OCI-LY7 (cell line): ENCODE results near the gene RALGAPA2. TPM values are rescaled to one million over a fixed set of nuclear protein-coding genes. Genes with fewer than 3 reads are reported as not detected.

ENCODE experiments used
- BruUV-seq: library from RNA; stranded (reverse); fragments of 400-500 nt; replicated peaks from 2 replicates; lab custom pipeline; 2021; lab: Mats Ljungman, UMichigan
- CTCF ChIA-PET: fragments of 300-600 bp; sonication (Branson Sonifier 250); formaldehyde crosslinking; loops from one replicate; lab custom pipeline; 2022; ENCODE audit warnings: antibody characterized with exemption; ENCODE audit not compliant: unreplicated experiment; lab: Charles Lee
- POLR2A ChIA-PET: fragments of 300-600 bp; sonication (Branson Sonifier 250); formaldehyde crosslinking; loops from one replicate; lab custom pipeline; 2022; ENCODE audit warnings: antibody characterized with exemption; lab: Charles Lee
- DNase-seq: peaks from one replicate; pipeline ENCODE4 v3.0.0-alpha.2; 2015; ENCODE audit warnings: low spot score
- H2AFZ ChIP-seq: fragments of 200-600 bp; sonication (generic), shearing (Covaris generic); 2 replicates; pipeline ENCODE4 v1.6.1; 2014; ENCODE audit warnings: mild to moderate bottlenecking, antibody characterized with exemption, low read length, moderate library complexity
- H3K27ac ChIP-seq: fragments of 200-600 bp; sonication (generic); 2 replicates; pipeline ENCODE4 v1.5.1; 2014; ENCODE audit warnings: mixed run types, low read depth, mild to moderate bottlenecking, moderate library complexity, low read length, inconsistent platforms; ENCODE audit not compliant: poor library complexity, severe bottlenecking
- H3K36me3 ChIP-seq: fragments of 200-600 bp; sonication (generic); 2 replicates; pipeline ENCODE4 v1.6.1; 2014; ENCODE audit warnings: mild to moderate bottlenecking, antibody characterized with exemption, low read length, moderate library complexity, mixed read lengths; ENCODE audit not compliant: insufficient read depth
- H3K4me1 ChIP-seq: fragments of 200-600 bp; sonication (generic); 2 replicates; pipeline ENCODE4 v1.5.1; 2014; ENCODE audit warnings: mild to moderate bottlenecking, low read length; ENCODE audit not compliant: insufficient read depth, poor library complexity, severe bottlenecking
- H3K4me2 ChIP-seq: fragments of 200-600 bp; sonication (generic); 2 replicates; pipeline ENCODE4 v1.6.1; 2014; ENCODE audit warnings: mild to moderate bottlenecking, low read length
- H3K4me3 ChIP-seq: fragments of 200-600 bp; sonication (generic); 2 replicates; pipeline ENCODE4 v1.5.1; 2014; ENCODE audit warnings: mild to moderate bottlenecking, low read depth, low read length; ENCODE audit not compliant: poor library complexity, severe bottlenecking
- H3K79me2 ChIP-seq: fragments of 200-600 bp; sonication (generic); 2 replicates; pipeline ENCODE4 v1.6.1; 2016; ENCODE audit warnings: low read depth, mild to moderate bottlenecking, low read length, moderate library complexity, mixed read lengths; ENCODE audit not compliant: insufficient read depth
- H3K9me2 ChIP-seq: fragments of 200-600 bp; sonication (generic); 2 replicates; pipeline ENCODE4 v1.6.1; 2016; ENCODE audit warnings: mild to moderate bottlenecking, low read length, mixed read lengths; ENCODE audit not compliant: insufficient read depth
- H3K9me3 ChIP-seq: fragments of 200-600 bp; sonication (generic); 2 replicates; pipeline ENCODE4 v1.6.1; 2014; ENCODE audit warnings: mild to moderate bottlenecking, mixed run types, low read length, mixed read lengths
- H4K20me1 ChIP-seq: fragments of 200-600 bp; sonication (generic); 2 replicates; pipeline ENCODE4 v1.6.1; 2014; ENCODE audit warnings: mild to moderate bottlenecking, antibody characterized with exemption, low read length, moderate library complexity, mixed read lengths; ENCODE audit not compliant: insufficient read depth
- CTCF ChIP-seq: fragments of 200-600 bp; sonication (generic); conservative IDR thresholded peaks from 2 replicates; pipeline ENCODE4 v1.5.1; 2014; ENCODE audit warnings: mild to moderate bottlenecking, antibody characterized with exemption, low read length, moderate library complexity, mixed read lengths
- EZH2phosphoT487 ChIP-seq: fragments of 200-600 bp; sonication (generic); IDR thresholded peaks from 2 replicates; pipeline ENCODE4 v1.6.1; 2018; ENCODE audit warnings: low read depth, borderline replicate concordance, mild to moderate bottlenecking, mixed run types, antibody characterized with exemption, low read length, moderate library complexity, mixed read lengths
- intact Hi-C: fragments of 100-400 bp; cut with micrococcal nuclease; formaldehyde crosslinking; loops from one replicate; pipeline ENCODE4 v1.10.0; 2022; ENCODE audit not compliant: unreplicated experiment
- total RNA-seq, 2 experiments: library from RNA; depleted of rRNA in 1 of 2; stranded (reverse); fragments of >200 nt in 1 of 2; shearing (Covaris generic) in 1 of 2; gene quantifications; 2 replicates each; pipeline ENCODE4 v1.2.3, GENCODE V29; 2014 to 2022

Gene RALGAPA2
- total RNA-seq, 2 experiments from 2014 or later, result 9.1 to 17.8 TPM

GRCh38 chr20:20627471-20627870 is 85.0 kb downstream of the RALGAPA2 start:
- no TSS peak for BruUV-seq
- Histone ChIP-seq H3K4me1 (no peaks in the 10 kb centered on the region), H3K36me3 (no peaks in the 10 kb centered on the region), H3K9me3 (no peaks in the 10 kb centered on the region), H2AFZ (no peak overlapping the region), H3K4me2 (no peak overlapping the region), H3K27ac (no peak overlapping the region), H3K79me2 (no peaks in the 10 kb centered on the region), H3K9me2 (no peaks in the 10 kb centered on the region), H3K4me3 (no peak overlapping the region), H4K20me1 (no peaks in the 10 kb centered on the region)
- no peak for DNase-seq
- intact Hi-C loops, result no loop called here
- ChIA-PET CTCF (no interaction called here), POLR2A (no interaction called here)
- TF ChIP-seq EZH2phosphoT487 (no peak), CTCF (no peak)

GRCh38 chr20:20624914-20625313 is 87.5 kb downstream of the RALGAPA2 start:
- no peaks in the 10 kb centered on the region for H4K20me1 ChIP-seq
- intact Hi-C loops, result no loop called here
- H3K27ac ChIP-seq, result no peak overlapping the region
- no peaks in the 10 kb centered on the region for H3K79me2 ChIP-seq
- BruUV-seq, result no TSS peak
- no peak for DNase-seq
- ChIA-PET POLR2A (no interaction called here), CTCF (no interaction called here)
- no peak overlapping the region for H2AFZ ChIP-seq
- no peaks in the 10 kb centered on the region for H3K4me1 ChIP-seq
- H3K9me3 ChIP-seq, result no peaks in the 10 kb centered on the region
- H3K36me3 ChIP-seq, result no peaks in the 10 kb centered on the region
- no peak overlapping the region for H3K4me3 ChIP-seq
- no peak overlapping the region for H3K4me2 ChIP-seq
- no peaks in the 10 kb centered on the region for H3K9me2 ChIP-seq
- TF ChIP-seq EZH2phosphoT487, result no peak
- TF ChIP-seq CTCF, result no peak

GRCh38 chr20:20621195-20621594 is 91.2 kb downstream of the RALGAPA2 start:
- no peak for TF ChIP-seq CTCF
- TF ChIP-seq EZH2phosphoT487, result no peak
- H3K79me2 ChIP-seq, result no peaks in the 10 kb centered on the region
- no peak overlapping the region for H3K27ac ChIP-seq
- ChIA-PET POLR2A (no interaction called here), CTCF (no interaction called here)
- H2AFZ ChIP-seq, result no peak overlapping the region
- no peak overlapping the region for H3K4me2 ChIP-seq
- no peaks in the 10 kb centered on the region for H3K9me2 ChIP-seq
- H3K9me3 ChIP-seq, result no peaks in the 10 kb centered on the region
- DNase-seq, result no peak
- H3K4me3 ChIP-seq, result no peak overlapping the region
- no peaks in the 10 kb centered on the region for H4K20me1 ChIP-seq
- intact Hi-C loops, result no loop called here
- no TSS peak for BruUV-seq
- no peaks in the 10 kb centered on the region for H3K36me3 ChIP-seq
- no peaks in the 10 kb centered on the region for H3K4me1 ChIP-seq
